Endodermal cell (in vitro differentiated cells): Measurements from ENCODE around the gene AGAP2. TPM values are rescaled to one million over a fixed set of nuclear protein-coding genes. Genes with fewer than 3 reads are reported as not detected.

ENCODE experiments used
- DNase-seq: peaks from one replicate; pipeline ENCODE4 v3.0.0-alpha.2; 2017
- H3K27ac ChIP-seq: 2 replicates; pipeline ENCODE4 v1.5.1; 2013; ENCODE audit warnings: mild to moderate bottlenecking, low read depth, low read length, moderate library complexity
- H3K27me3 ChIP-seq: 2 replicates; pipeline ENCODE4 v1.6.1; 2013; ENCODE audit warnings: mild to moderate bottlenecking, low read length, moderate library complexity; ENCODE audit not compliant: insufficient read depth, control insufficient read depth, poor library complexity, severe bottlenecking
- H3K36me3 ChIP-seq: 2 replicates; pipeline ENCODE4 v1.7.0; 2013; ENCODE audit warnings: mild to moderate bottlenecking, low read length, moderate library complexity; ENCODE audit not compliant: control insufficient read depth, insufficient read depth
- H3K4me1 ChIP-seq: one replicate; pipeline ENCODE4 v1.7.0; 2013; ENCODE audit warnings: low read length; ENCODE audit not compliant: control insufficient read depth, insufficient read depth
- H3K4me3 ChIP-seq: 2 replicates; pipeline ENCODE4 v1.5.1; 2013; ENCODE audit warnings: mild to moderate bottlenecking, low read length, moderate library complexity
- H3K9ac ChIP-seq: 2 replicates; pipeline ENCODE4 v1.6.1; 2013; ENCODE audit warnings: mild to moderate bottlenecking, low read length, moderate library complexity; ENCODE audit not compliant: poor library complexity, severe bottlenecking; ENCODE audit errors: extremely low read depth
- H3K9me3 ChIP-seq: 2 replicates; pipeline ENCODE4 v1.6.1; 2013; ENCODE audit warnings: mild to moderate bottlenecking, low read length, moderate library complexity; ENCODE audit not compliant: control insufficient read depth
- H3K27ac Mint-ChIP-seq: 2 replicates; pipeline ENCODE4 v1.8.0; 2020; ENCODE audit warnings: mixed read lengths
- H3K27me3 Mint-ChIP-seq: 2 replicates; pipeline ENCODE4 v1.8.0; 2021; ENCODE audit warnings: mild to moderate bottlenecking, mixed read lengths; ENCODE audit not compliant: insufficient read depth
- H3K36me3 Mint-ChIP-seq: 2 replicates; pipeline ENCODE4 v1.8.0; 2020; ENCODE audit warnings: low read depth, mixed read lengths
- H3K4me1 Mint-ChIP-seq: 2 replicates; pipeline ENCODE4 v1.8.0; 2020; ENCODE audit warnings: mixed read lengths
- H3K4me3 Mint-ChIP-seq: 2 replicates; pipeline ENCODE4 v1.8.0; 2020; ENCODE audit warnings: mild to moderate bottlenecking, moderate library complexity, mixed read lengths
- H3K9me3 Mint-ChIP-seq: 2 replicates; pipeline ENCODE4 v1.8.0; 2020; ENCODE audit warnings: mild to moderate bottlenecking, mixed read lengths
- WGBS, 2 experiments: methylation state at CpG; one replicate each; pipeline versions ENCODE4 v1.1.5 to v1.1.7; 2013; ENCODE audit warnings: missing lambda C conversion rate in 2 of 2, mixed read lengths in 1 of 2; ENCODE audit not compliant: insufficient coverage in 1 of 2, insufficient read length in 1 of 2; 5-methylcytosine and 5-hydroxymethylcytosine counted together
- total RNA-seq, 2 donors: library from RNA; stranded (reverse); fragmentation: NEBNext Ultra II Directional in 1 of 2; extraction: Animal tissue kit (Norgen Biotek cat#: 25700) in 1 of 2; gene quantifications; 2 replicates in 1 of 2; 3 replicates in 1 of 2; pipeline ENCODE4 v1.2.1, GENCODE V29; 2021
- TF ChIP-seq, protein P1 (sequence below): fragments of 200-600 bp; sonication (generic); conservative IDR thresholded peaks from 2 replicates; pipeline ENCODE4 v1.5.0; 2021; ENCODE audit warnings: antibody characterized with exemption, mild to moderate bottlenecking

Gene AGAP2
- total RNA-seq, 2 donors from 2014 or later = 0.44 TPM; not detected in 1

GRCh38 chr12:57772429-57773322, 34.1 kb upstream of the AGAP2 start, which contains the start of gene EEF1AKMT3:
EEF1AKMT3 (plus strand) TSS chr12:57772614; CDS start chr12:57772725, 111 bp downstream.
- Mint-ChIP-seq H3K27ac (peak within 1 kb of the TSS; percentile 100), H3K4me1 (peaks cover 6% of the 10 kb centered on the region), H3K36me3 (peaks cover 26% of the 10 kb centered on the region), H3K27me3 (no peaks in the 10 kb centered on the region), H3K4me3 (peak within 1 kb of the TSS; percentile 85), H3K9me3 (no peaks in the 10 kb centered on the region)
- no peaks in the 10 kb centered on the region for H3K9me3 ChIP-seq
- H3K4me3 ChIP-seq = peak within 1 kb of the TSS; percentile 97
- H3K4me1 ChIP-seq = no peaks in the 10 kb centered on the region
- H3K27me3 ChIP-seq = no peaks in the 10 kb centered on the region
- WGBS, 2 experiments = 8 to 9% methylated on average over 37 to 66 of the region's 67 CpGs
- peak within 1 kb of the TSS; percentile 99 for H3K9ac ChIP-seq
- DNase-seq = no peak
- peak within 1 kb of the TSS; percentile 96 for H3K27ac ChIP-seq
- TF ChIP-seq, protein P1, sequence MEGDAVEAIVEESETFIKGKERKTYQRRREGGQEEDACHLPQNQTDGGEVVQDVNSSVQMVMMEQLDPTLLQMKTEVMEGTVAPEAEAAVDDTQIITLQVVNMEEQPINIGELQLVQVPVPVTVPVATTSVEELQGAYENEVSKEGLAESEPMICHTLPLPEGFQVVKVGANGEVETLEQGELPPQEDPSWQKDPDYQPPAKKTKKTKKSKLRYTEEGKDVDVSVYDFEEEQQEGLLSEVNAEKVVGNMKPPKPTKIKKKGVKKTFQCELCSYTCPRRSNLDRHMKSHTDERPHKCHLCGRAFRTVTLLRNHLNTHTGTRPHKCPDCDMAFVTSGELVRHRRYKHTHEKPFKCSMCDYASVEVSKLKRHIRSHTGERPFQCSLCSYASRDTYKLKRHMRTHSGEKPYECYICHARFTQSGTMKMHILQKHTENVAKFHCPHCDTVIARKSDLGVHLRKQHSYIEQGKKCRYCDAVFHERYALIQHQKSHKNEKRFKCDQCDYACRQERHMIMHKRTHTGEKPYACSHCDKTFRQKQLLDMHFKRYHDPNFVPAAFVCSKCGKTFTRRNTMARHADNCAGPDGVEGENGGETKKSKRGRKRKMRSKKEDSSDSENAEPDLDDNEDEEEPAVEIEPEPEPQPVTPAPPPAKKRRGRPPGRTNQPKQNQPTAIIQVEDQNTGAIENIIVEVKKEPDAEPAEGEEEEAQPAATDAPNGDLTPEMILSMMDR = no peak
- peaks cover 31% of the 10 kb centered on the region for H3K36me3 ChIP-seq

GRCh38 chr12:57771873-57772428, 33.4 kb upstream of the AGAP2 start, which contains the start of gene METTL1:
METTL1 (minus strand) TSS chr12:57772105; CDS start chr12:57772083, 22 bp downstream.
- no peaks in the 10 kb centered on the region for H3K4me1 ChIP-seq
- peaks cover 6% of the 10 kb centered on the region for H3K27me3 Mint-ChIP-seq
- no peaks in the 10 kb centered on the region for H3K9me3 ChIP-seq
- H3K27ac Mint-ChIP-seq = peak within 1 kb of the TSS; percentile 100
- TF ChIP-seq, protein P1 = no peak
- H3K27ac ChIP-seq = peak within 1 kb of the TSS; percentile 96
- peaks cover 3% of the 10 kb centered on the region for H3K27me3 ChIP-seq
- H3K4me3 Mint-ChIP-seq = peak within 1 kb of the TSS; percentile 85
- peaks cover 26% of the 10 kb centered on the region for H3K36me3 Mint-ChIP-seq
- peak within 1 kb of the TSS; percentile 97 for H3K4me3 ChIP-seq
- peaks cover 6% of the 10 kb centered on the region for H3K4me1 Mint-ChIP-seq
- peaks cover 31% of the 10 kb centered on the region for H3K36me3 ChIP-seq
- H3K9ac ChIP-seq = peak within 1 kb of the TSS; percentile 99
- no peaks in the 10 kb centered on the region for H3K9me3 Mint-ChIP-seq
- peak; percentile 100 for DNase-seq
- WGBS, 2 experiments = 0% methylated on average over 14 to 28 of the region's 28 CpGs

GRCh38 chr12:57771236-57771872, 32.8 kb upstream of the AGAP2 start:
- peak; percentile 98 for DNase-seq
- Histone ChIP-seq H3K27me3 (peaks cover 9% of the 10 kb centered on the region), H3K27ac (peak overlapping the region; percentile 96), H3K4me3 (peak overlapping the region; percentile 97), H3K9ac (peak overlapping the region; percentile 99), H3K9me3 (no peaks in the 10 kb centered on the region), H3K36me3 (peaks cover 31% of the 10 kb centered on the region), H3K4me1 (peaks cover 4% of the 10 kb centered on the region)
- peaks cover 12% of the 10 kb centered on the region for H3K4me1 Mint-ChIP-seq
- WGBS, 2 experiments = 1 to 4% methylated on average over 11 to 14 of the region's 16 CpGs
- H3K9me3 Mint-ChIP-seq = no peaks in the 10 kb centered on the region
- peaks cover 26% of the 10 kb centered on the region for H3K36me3 Mint-ChIP-seq
- peak overlapping the region; percentile 100 for H3K27ac Mint-ChIP-seq
- H3K4me3 Mint-ChIP-seq = peak overlapping the region; percentile 85
- TF ChIP-seq, protein P1 = no peak
- peaks cover 12% of the 10 kb centered on the region for H3K27me3 Mint-ChIP-seq
